GM12801 (cell line): ENCODE measurements around the gene HOXA2.

ENCODE experiments used
- TF ChIP-seq, protein P1 (sequence below): IDR thresholded peaks from one replicate; pipeline ENCODE4 v1.5.1; 2011; ENCODE audit warnings: control low read depth; ENCODE audit not compliant: insufficient read length; ENCODE audit errors: extremely low read depth

HOXA2 gene

DNA sequence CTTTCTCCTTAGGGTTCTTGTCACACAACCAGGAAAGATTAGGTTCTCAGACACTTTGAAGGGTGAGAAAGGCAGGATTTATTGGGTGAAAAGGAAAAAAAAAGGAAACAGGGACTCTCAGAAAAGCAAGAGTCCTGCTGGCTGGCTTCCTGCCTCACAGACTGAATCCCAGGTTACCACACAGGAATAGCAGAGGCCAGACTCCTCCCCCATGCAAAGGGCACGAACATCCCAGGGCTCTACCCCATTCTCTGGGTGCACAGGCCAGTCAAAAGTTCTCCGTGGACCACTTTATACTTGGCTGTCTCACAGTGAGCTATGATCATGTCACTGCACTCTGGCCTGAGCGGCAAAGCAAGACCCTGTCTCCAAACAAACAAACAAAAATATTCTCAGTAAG is 49.3 kb downstream of the HOXA2 start:
- TF ChIP-seq, protein P1, sequence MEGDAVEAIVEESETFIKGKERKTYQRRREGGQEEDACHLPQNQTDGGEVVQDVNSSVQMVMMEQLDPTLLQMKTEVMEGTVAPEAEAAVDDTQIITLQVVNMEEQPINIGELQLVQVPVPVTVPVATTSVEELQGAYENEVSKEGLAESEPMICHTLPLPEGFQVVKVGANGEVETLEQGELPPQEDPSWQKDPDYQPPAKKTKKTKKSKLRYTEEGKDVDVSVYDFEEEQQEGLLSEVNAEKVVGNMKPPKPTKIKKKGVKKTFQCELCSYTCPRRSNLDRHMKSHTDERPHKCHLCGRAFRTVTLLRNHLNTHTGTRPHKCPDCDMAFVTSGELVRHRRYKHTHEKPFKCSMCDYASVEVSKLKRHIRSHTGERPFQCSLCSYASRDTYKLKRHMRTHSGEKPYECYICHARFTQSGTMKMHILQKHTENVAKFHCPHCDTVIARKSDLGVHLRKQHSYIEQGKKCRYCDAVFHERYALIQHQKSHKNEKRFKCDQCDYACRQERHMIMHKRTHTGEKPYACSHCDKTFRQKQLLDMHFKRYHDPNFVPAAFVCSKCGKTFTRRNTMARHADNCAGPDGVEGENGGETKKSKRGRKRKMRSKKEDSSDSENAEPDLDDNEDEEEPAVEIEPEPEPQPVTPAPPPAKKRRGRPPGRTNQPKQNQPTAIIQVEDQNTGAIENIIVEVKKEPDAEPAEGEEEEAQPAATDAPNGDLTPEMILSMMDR, result no peak

DNA sequence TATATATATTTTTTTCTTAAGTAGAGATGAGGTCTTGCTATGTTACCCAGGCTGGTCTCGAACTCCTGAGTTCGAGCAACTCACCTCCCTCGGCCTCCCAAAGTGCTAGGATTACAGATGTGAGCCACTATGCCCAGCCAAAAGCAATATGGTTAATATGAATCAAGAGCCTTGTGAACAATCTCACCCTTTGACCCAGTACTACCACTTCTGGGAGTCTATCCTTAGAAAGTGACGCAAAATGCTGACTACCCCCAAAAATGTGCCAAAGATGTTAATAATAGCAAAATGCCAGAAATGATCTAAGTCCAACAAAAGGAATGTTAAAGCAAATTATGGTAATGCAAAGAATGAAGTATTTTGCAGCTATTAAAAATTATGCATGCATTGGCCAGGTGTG is 51.0 kb downstream of the HOXA2 start:
- TF ChIP-seq, protein P1, result no peak
